CD8-positive, alpha-beta memory T cell (primary cell): ENCODE measurements around the gene FCHO1. TPM values are rescaled to one million over a fixed set of nuclear protein-coding genes. Genes with fewer than 3 reads are reported as not detected.

Experiments
- CTCF ChIA-PET: fragments of 350-600 bp; sonication (Branson Sonifier 250); formaldehyde crosslinking; loops from one replicate; lab custom pipeline; 2021; ENCODE audit warnings: antibody characterized with exemption; lab: Charles Lee
- POLR2A ChIA-PET: fragments of 350-600 bp; sonication (Branson Sonifier 250); formaldehyde crosslinking; loops from one replicate; lab custom pipeline; 2021; ENCODE audit warnings: antibody characterized with exemption; lab: Charles Lee
- DNase-seq, 5 donors: peaks; one replicate each; pipeline versions ENCODE4 v3.0.0 to v3.0.0-alpha.2; 2020 to 2022; ENCODE audit warnings: mixed read lengths in 1 of 5
- H3K27ac ChIP-seq: one replicate; pipeline ENCODE4 v1.7.0; 2013; ENCODE audit warnings: low read depth, mild to moderate bottlenecking, low read length, moderate library complexity
- H3K27me3 ChIP-seq: 2 replicates; pipeline ENCODE4 v1.7.0; 2013; ENCODE audit warnings: low read length, mild to moderate bottlenecking; ENCODE audit not compliant: insufficient read depth, poor library complexity, severe bottlenecking
- H3K36me3 ChIP-seq: 2 replicates; pipeline ENCODE4 v1.7.0; 2013; ENCODE audit warnings: mild to moderate bottlenecking, low read length, moderate library complexity; ENCODE audit not compliant: insufficient read depth
- H3K4me1 ChIP-seq: 2 replicates; pipeline ENCODE4 v1.7.0; 2013; ENCODE audit warnings: mild to moderate bottlenecking, low read length, moderate library complexity; ENCODE audit not compliant: insufficient read depth
- H3K4me3 ChIP-seq: 2 replicates; pipeline ENCODE4 v1.7.0; 2013; ENCODE audit warnings: mild to moderate bottlenecking, low read length
- H3K9me3 ChIP-seq: 2 replicates; pipeline ENCODE4 v1.7.0; 2013; ENCODE audit warnings: mild to moderate bottlenecking, low read length
- H3K27ac Mint-ChIP-seq, 8 donors: one replicate each; pipeline ENCODE4 v1.8.0; 2020 to 2021; ENCODE audit warnings: mixed read lengths in 8 of 8, mild to moderate bottlenecking in 6 of 8, inconsistent platforms in 3 of 8, moderate library complexity in 3 of 8
- H3K27me3 Mint-ChIP-seq, 2 donors: one replicate each; pipeline ENCODE4 v1.8.0; 2020 to 2021; ENCODE audit warnings: mixed read lengths in 2 of 2, mild to moderate bottlenecking in 1 of 2, moderate library complexity in 1 of 2
- H3K36me3 Mint-ChIP-seq, 3 donors: one replicate each; pipeline ENCODE4 v1.8.0; 2020 to 2021; ENCODE audit warnings: mixed read lengths in 3 of 3, inconsistent platforms in 1 of 3, mild to moderate bottlenecking in 1 of 3
- H3K4me1 Mint-ChIP-seq, 3 donors: one replicate each; pipeline ENCODE4 v1.8.0; 2020 to 2021; ENCODE audit warnings: mixed read lengths in 3 of 3, inconsistent platforms in 1 of 3, mild to moderate bottlenecking in 1 of 3
- H3K4me3 Mint-ChIP-seq, 7 donors: one replicate each; pipeline ENCODE4 v1.8.0; 2020 to 2021; ENCODE audit warnings: mixed read lengths in 7 of 7, mild to moderate bottlenecking in 6 of 7, moderate library complexity in 4 of 7, inconsistent platforms in 2 of 7
- H3K9me3 Mint-ChIP-seq, 5 donors: one replicate each; pipeline ENCODE4 v1.8.0; 2020 to 2022; ENCODE audit warnings: mixed read lengths in 5 of 5, mild to moderate bottlenecking in 3 of 5, moderate library complexity in 2 of 5, inconsistent platforms in 1 of 5
- polyA plus RNA-seq: library from polyadenylated mRNA; unstranded; fragments of 300-500 nt; fragmentation: Illumina TruSeq; gene quantifications from one replicate; pipeline ENCODE4 v1.2.3, GENCODE V29; 2021
- total RNA-seq, 2 experiments: library from RNA; stranded (reverse); gene quantifications; one replicate each; pipeline ENCODE4 v1.2.3, GENCODE V29; 2021

The FCHO1 gene
- total and polyA plus RNA-seq, 3 experiments from 2014 or later: 23.0 to 38.7 (median 37.7) TPM

DNA sequence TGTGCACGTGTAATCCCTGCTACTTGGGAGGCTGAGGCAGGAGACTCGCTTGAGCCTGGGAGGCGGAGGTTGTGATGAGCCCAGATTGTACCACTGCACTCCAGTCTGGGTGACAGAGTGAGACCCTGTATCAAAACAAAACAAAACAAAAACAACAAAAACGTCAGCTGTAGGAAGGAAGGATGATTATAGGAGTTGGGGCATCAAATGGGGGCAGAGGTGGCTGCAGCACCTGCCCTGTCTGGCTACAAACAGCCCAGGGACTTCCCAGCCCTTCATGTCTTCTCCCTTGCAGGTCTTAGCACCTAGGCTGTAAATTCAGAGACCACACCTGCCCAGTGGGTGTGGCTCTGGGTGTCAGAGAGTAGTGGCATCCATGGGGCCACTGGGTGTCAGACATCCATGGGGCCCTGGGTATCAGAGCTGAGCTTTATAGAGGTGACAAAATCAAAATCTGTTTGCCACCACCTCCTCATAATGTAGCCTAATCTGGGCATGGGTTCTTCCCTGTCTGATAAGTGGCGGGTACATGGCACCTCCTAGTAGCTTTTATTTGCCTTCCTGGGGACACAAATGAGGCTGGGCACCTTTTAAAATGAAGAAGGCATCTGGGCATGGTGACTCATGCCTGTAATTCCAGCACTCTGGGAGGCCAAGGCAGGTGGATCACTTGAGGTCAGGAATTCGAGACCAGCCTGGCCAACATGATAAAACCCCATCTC lies 38.9 kb downstream of the FCHO1 start:
- Mint-ChIP-seq H3K27me3 (peaks cover 0 to 3% of the 10 kb centered on the region in 2 donors), H3K27ac (peak overlapping the region in 7 of 8 donors; percentile 7 to 78 (median 73)), H3K36me3 (peaks cover 4 to 25% (median 6%) of the 10 kb centered on the region in 3 donors), H3K4me3 (peak overlapping the region in 1 of 7 donors; percentile 74), H3K4me1 (peaks cover 24 to 41% (median 36%) of the 10 kb centered on the region in 3 donors), H3K9me3 (no peaks in the 10 kb centered on the region)
- DNase-seq: no peak
- no peaks in the 10 kb centered on the region for H3K9me3 ChIP-seq
- H3K27ac ChIP-seq: no peak overlapping the region
- H3K27me3 ChIP-seq: no peaks in the 10 kb centered on the region
- POLR2A ChIA-PET: no interaction called here
- H3K36me3 ChIP-seq: no peaks in the 10 kb centered on the region
- peaks cover 26% of the 10 kb centered on the region for H3K4me1 ChIP-seq
- no peak overlapping the region for H3K4me3 ChIP-seq
- CTCF ChIA-PET: interaction anchor here (1.0 kb wide), 1 partner anchor 69 kb away, joined by 3 read pairs; the partner anchor contains the start of gene RPL18A

GRCh38 chr19:17794412-17794730 lies 43.1 kb downstream of the FCHO1 start:
- Mint-ChIP-seq H3K27me3 (peaks cover 0 to 11% of the 10 kb centered on the region in 2 donors), H3K4me3 (peak overlapping the region in 5 of 7 donors; percentile 41 to 54 (median 47)), H3K27ac (peak overlapping the region in 1 of 8 donors; percentile 12), H3K4me1 (peaks cover 35 to 57% (median 36%) of the 10 kb centered on the region in 3 donors), H3K9me3 (no peaks in the 10 kb centered on the region), H3K36me3 (peaks cover 0 to 2% (median 0%) of the 10 kb centered on the region in 3 donors)
- H3K9me3 ChIP-seq: no peaks in the 10 kb centered on the region
- H3K27ac ChIP-seq: no peak overlapping the region
- no peak for DNase-seq
- ChIA-PET CTCF (interaction anchor here (1.5 kb wide), 1 partner anchor 65 kb away, joined by 6 read pairs; the partner anchor contains the start of gene RPL18A), POLR2A (interaction anchor here (0.6 kb wide), 1 partner anchor 153 kb away, joined by 4 read pairs; no protein-coding TSS in a partner anchor)
- no peak overlapping the region for H3K4me3 ChIP-seq
- H3K27me3 ChIP-seq: no peaks in the 10 kb centered on the region
- peaks cover 47% of the 10 kb centered on the region for H3K4me1 ChIP-seq
- no peaks in the 10 kb centered on the region for H3K36me3 ChIP-seq

DNA sequence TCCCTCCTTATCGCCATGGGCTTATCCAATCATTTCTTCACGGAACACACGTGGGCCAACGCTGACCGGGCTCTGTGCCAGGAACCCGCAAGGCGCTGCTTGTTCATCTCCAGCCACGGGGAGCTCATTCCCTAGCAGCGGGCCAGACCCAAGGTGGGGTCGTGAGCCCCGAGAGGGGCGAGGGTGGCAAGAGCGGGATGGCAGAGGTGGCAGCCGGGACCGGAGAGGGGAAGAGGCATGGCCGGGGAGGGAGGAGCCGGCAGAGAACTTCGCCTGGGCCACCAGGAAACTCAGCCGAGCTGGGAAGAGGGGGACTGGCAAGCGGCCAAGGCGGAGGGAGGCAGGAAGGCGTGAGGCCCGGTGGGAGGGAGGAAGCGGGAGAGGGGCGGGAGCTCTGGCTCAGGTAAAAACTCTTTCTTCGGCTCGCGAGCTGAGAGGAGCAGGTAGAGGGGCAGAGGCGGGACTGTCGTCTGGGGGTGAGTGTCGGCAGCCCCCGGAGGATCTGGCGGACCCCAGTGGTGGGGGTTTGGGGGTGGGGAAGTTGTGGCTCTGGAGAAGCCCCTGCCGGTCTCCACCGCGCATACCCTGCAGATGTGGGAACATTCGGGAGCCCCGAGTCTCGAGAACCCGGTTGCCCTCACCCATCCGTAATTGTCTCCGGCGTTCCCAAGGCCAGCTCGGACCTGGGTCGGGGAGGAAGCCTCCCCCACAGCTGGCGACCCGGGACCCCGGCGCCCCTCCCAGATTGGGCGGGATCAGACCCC lies 43.6 kb downstream of the FCHO1 start, which contains the start of gene B3GNT3:
Gene B3GNT3 (plus strand): TSS at position 408 of the 764 bp plus-strand sequence. CDS start 12,670 bp downstream, outside the sequence.
- ChIA-PET POLR2A (interaction anchor here (0.6 kb wide), 1 partner anchor 152 kb away, joined by 4 read pairs; no protein-coding TSS in a partner anchor), CTCF (interaction anchor here (1.4 to 1.5 kb wide), 2 partner anchors 11 to 64 kb away, joined by 3 to 6 read pairs; partner anchors contain the start of gene RPL18A)
- Mint-ChIP-seq H3K27me3 (peaks cover 0 to 11% of the 10 kb centered on the region in 2 donors), H3K9me3 (no peaks in the 10 kb centered on the region), H3K27ac (peak within 1 kb of the TSS in 2 of 8 donors; percentile 12 to 19), H3K36me3 (no peaks in the 10 kb centered on the region), H3K4me3 (peak within 1 kb of the TSS in 6 of 7 donors; percentile 41 to 81 (median 48)), H3K4me1 (peaks cover 33 to 55% (median 36%) of the 10 kb centered on the region in 3 donors)
- peak in 2 of 5 donors; percentile 17 to 31 for DNase-seq
- Histone ChIP-seq H3K27ac (no peak within 1 kb of the TSS), H3K4me3 (peak within 1 kb of the TSS; percentile 11), H3K4me1 (peaks cover 47% of the 10 kb centered on the region), H3K9me3 (no peaks in the 10 kb centered on the region), H3K36me3 (no peaks in the 10 kb centered on the region), H3K27me3 (no peaks in the 10 kb centered on the region)

DNA sequence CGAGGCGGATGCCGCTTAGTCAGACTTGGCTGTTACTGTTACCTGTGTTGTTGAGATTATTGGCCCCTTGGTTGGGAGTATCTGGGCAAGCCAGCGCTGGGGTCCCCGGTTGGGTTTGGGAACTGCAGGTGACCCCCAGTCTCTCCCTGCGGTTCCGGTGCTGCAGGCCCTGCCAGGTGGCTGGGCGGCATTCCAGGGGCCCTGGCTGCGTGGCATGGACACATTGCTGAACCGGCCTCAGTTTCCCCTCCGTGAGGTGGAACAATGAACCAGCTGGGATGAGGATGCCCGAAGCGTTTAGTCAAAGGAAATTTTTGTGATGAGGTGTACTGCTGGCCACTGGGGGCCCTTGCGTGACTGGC lies 44.2 kb downstream of the FCHO1 start:
- no peak overlapping the region for H3K27ac ChIP-seq
- H3K9me3 Mint-ChIP-seq: no peaks in the 10 kb centered on the region
- CTCF ChIA-PET: interaction anchor here (1.4 to 1.5 kb wide), 2 partner anchors 12 to 64 kb away, joined by 3 to 6 read pairs; partner anchors contain the start of gene RPL18A
- H3K27ac Mint-ChIP-seq: no peak overlapping the region
- no peaks in the 10 kb centered on the region for H3K9me3 ChIP-seq
- peaks cover 42% of the 10 kb centered on the region for H3K4me1 ChIP-seq
- peaks cover 0 to 11% of the 10 kb centered on the region in 2 donors for H3K27me3 Mint-ChIP-seq
- no peaks in the 10 kb centered on the region for H3K36me3 ChIP-seq
- H3K36me3 Mint-ChIP-seq: no peaks in the 10 kb centered on the region
- DNase-seq: no peak
- no peaks in the 10 kb centered on the region for H3K27me3 ChIP-seq
- POLR2A ChIA-PET: no interaction called here
- H3K4me3 ChIP-seq: peak overlapping the region; percentile 11
- peaks cover 28 to 49% (median 30%) of the 10 kb centered on the region in 3 donors for H3K4me1 Mint-ChIP-seq
- H3K4me3 Mint-ChIP-seq: peak overlapping the region in 1 of 7 donors; percentile 54

- H3K4me1 Mint-ChIP-seq: peaks cover 26 to 44% (median 27%) of the 10 kb centered on the region in 3 donors
- H3K9me3 Mint-ChIP-seq: no peaks in the 10 kb centered on the region
- no peaks in the 10 kb centered on the region for H3K36me3 Mint-ChIP-seq
- H3K27me3 Mint-ChIP-seq: peaks cover 0 to 11% of the 10 kb centered on the region in 2 donors
- no peak overlapping the region for H3K27ac Mint-ChIP-seq
- Histone ChIP-seq H3K4me3 (no peak overlapping the region), H3K4me1 (peaks cover 41% of the 10 kb centered on the region), H3K9me3 (no peaks in the 10 kb centered on the region), H3K36me3 (no peaks in the 10 kb centered on the region), H3K27me3 (no peaks in the 10 kb centered on the region), H3K27ac (no peak overlapping the region)
- peak overlapping the region in 3 of 7 donors; percentile 3 to 37 (median 36) for H3K4me3 Mint-ChIP-seq
- POLR2A ChIA-PET: interaction anchor here (1.1 kb wide), 1 partner anchor 54 kb away, joined by 3 read pairs; no protein-coding TSS in a partner anchor
- CTCF ChIA-PET: interaction anchor here (1.2 to 1.4 kb wide), 2 partner anchors 12 to 13 kb away, joined by 3 read pairs; no protein-coding TSS in a partner anchor
- no peak for DNase-seq
Observed at GRCh38 chr19:17796013-17796837, 44.9 kb downstream of the FCHO1 start.

DNA sequence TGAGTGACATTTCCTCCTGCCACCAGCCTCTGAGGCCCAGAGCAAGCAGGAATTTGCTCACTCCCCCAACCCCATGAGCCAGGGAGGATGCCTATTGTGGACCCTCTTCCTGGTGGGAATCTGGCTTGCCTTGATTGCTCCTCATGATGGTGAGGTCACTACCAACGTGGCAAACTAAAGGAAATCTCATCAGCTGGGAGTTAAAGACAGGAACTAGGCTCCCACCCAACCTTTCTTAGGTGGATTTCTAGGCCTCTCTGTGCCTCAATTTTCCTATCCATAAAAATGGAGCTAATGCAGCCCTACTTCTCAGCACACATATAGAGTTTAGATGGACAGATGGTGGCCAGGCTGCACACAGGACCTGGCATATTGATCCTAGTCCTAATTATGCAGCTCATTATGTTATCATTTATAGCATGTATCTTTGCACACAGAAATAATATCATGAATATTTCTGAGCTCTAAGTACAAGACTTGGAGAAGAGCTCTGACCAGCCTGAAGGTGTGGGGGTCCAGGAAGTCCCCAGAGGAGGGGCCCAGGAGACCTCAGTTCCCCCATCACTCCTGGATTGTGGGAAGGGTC lies 45.7 kb downstream of the FCHO1 start:
- Mint-ChIP-seq H3K4me3 (no peak overlapping the region), H3K36me3 (no peaks in the 10 kb centered on the region), H3K27ac (no peak overlapping the region), H3K27me3 (peaks cover 0 to 11% of the 10 kb centered on the region in 2 donors), H3K4me1 (peaks cover 19 to 37% (median 20%) of the 10 kb centered on the region in 3 donors), H3K9me3 (no peaks in the 10 kb centered on the region)
- Histone ChIP-seq H3K27me3 (no peaks in the 10 kb centered on the region), H3K9me3 (no peaks in the 10 kb centered on the region), H3K27ac (no peak overlapping the region), H3K4me1 (peaks cover 35% of the 10 kb centered on the region), H3K36me3 (no peaks in the 10 kb centered on the region), H3K4me3 (no peak overlapping the region)
- ChIA-PET POLR2A (interaction anchor here (1.1 kb wide), 1 partner anchor 53 kb away, joined by 3 read pairs; no protein-coding TSS in a partner anchor), CTCF (interaction anchor here (1.2 kb wide), 1 partner anchor 13 kb away, joined by 3 read pairs; no protein-coding TSS in a partner anchor)
- no peak for DNase-seq
